HepG2 (cell line): ENCODE measurements around the gene SNX30. TPM values are rescaled to one million over a fixed set of nuclear protein-coding genes. Genes with fewer than 3 reads are reported as not detected.
A peak's percentile ranks its signal among the peaks of the same experiment; 100 is the strongest.

ENCODE experiments used
- ARNT ChIP-seq: fragments of 450-650 bp; IDR thresholded peaks from 2 replicates; pipeline ENCODE4 v1.6.1; 2017
- ATF1 ChIP-seq: IDR thresholded peaks from 2 replicates; pipeline ENCODE4 v1.6.1; 2016; ENCODE audit warnings: mild to moderate bottlenecking, control low read depth
- CHD2 ChIP-seq: IDR thresholded peaks from 2 replicates; pipeline ENCODE4 v1.6.1; 2011; ENCODE audit warnings: low read depth, low read length, improper control_type of control experiment
- GMEB1 ChIP-seq: sonication (generic); formaldehyde crosslinking; IDR thresholded peaks from 2 replicates; pipeline ENCODE4 v1.5.1; 2020; ENCODE audit warnings: missing genetic modification reagents, mild to moderate bottlenecking, borderline replicate concordance
- PREB ChIP-seq: sonication (generic); formaldehyde crosslinking; IDR thresholded peaks from 2 replicates; pipeline ENCODE4 v1.4.0; 2020; ENCODE audit warnings: missing genetic modification reagents
- SALL2 ChIP-seq: sonication (generic); formaldehyde crosslinking; IDR thresholded peaks from 2 replicates; pipeline ENCODE4 v1.8.1; 2023; ENCODE audit warnings: mild to moderate bottlenecking, missing genetic modification reagents, inconsistent platforms
- TEAD3 ChIP-seq: optimal IDR thresholded peaks from 2 replicates; pipeline ENCODE3; 2016; ENCODE audit warnings: borderline replicate concordance
- ZNF138 ChIP-seq: sonication (generic); formaldehyde crosslinking; IDR thresholded peaks from 2 replicates; pipeline ENCODE4 v1.5.0; 2020; ENCODE audit warnings: mild to moderate bottlenecking, low read depth, missing genetic modification reagents
- ZNF558 ChIP-seq: sonication (generic); formaldehyde crosslinking; IDR thresholded peaks from 2 replicates; pipeline ENCODE4 v1.9.0; 2022; ENCODE audit warnings: mild to moderate bottlenecking, missing genetic modification reagents, borderline replicate concordance
- polyA plus RNA-seq, 8 experiments: library from polyadenylated mRNA; depleted of rRNA in 3 of 8; stranded (reverse) in 7 of 8; unstranded in 1 of 8; fragments of >200 nt; fragmentation: Illumina TruSeq in 4 of 8; extraction: Trizol in 4 of 8; gene quantifications; 2 replicates each; pipeline versions ENCODE4 v1.2.1 to v1.2.3, GENCODE V29; 2011 to 2016; ENCODE audit warnings: low read depth in 4 of 8, missing spikeins in 1 of 8, mixed read lengths in 1 of 8; ENCODE audit not compliant: insufficient read depth in 1 of 8
- total RNA-seq, 5 experiments: library from RNA; depleted of rRNA; stranded (reverse); fragments of >200 nt; fragmentation: Illumina TruSeq; extraction: Trizol; gene quantifications; 2 replicates each; pipeline ENCODE4 v1.2.3, GENCODE V29; 2016; ENCODE audit warnings: low read depth in 1 of 5
- TF ChIP-seq, protein P1 (sequence below): sonication (generic); formaldehyde crosslinking; IDR thresholded peaks from 2 replicates; pipeline ENCODE4 v1.4.0; 2020; ENCODE audit warnings: missing genetic modification reagents, borderline replicate concordance
- TF ChIP-seq, protein P2 (sequence below): sonication (generic); formaldehyde crosslinking; conservative IDR thresholded peaks from 2 replicates; pipeline ENCODE4 v1.4.0; 2020; ENCODE audit warnings: mild to moderate bottlenecking, missing genetic modification reagents, moderate library complexity
- TF ChIP-seq, protein P3 (sequence below): fragments of 450-650 bp; IDR thresholded peaks from 2 replicates; pipeline ENCODE4 v1.6.1; 2017; ENCODE audit warnings: mild to moderate bottlenecking
- TF ChIP-seq, protein P4 (sequence below): sonication (generic); formaldehyde crosslinking; IDR thresholded peaks from 2 replicates; pipeline ENCODE4 v1.5.0; 2020; ENCODE audit warnings: mild to moderate bottlenecking, missing genetic modification reagents

The SNX30 gene
- total and polyA plus RNA-seq, 2 of the 13 experiments (the other 11 are each of a cell fraction or from before 2014, with no cell fraction given), result 4.4 to 12.4 TPM

DNA sequence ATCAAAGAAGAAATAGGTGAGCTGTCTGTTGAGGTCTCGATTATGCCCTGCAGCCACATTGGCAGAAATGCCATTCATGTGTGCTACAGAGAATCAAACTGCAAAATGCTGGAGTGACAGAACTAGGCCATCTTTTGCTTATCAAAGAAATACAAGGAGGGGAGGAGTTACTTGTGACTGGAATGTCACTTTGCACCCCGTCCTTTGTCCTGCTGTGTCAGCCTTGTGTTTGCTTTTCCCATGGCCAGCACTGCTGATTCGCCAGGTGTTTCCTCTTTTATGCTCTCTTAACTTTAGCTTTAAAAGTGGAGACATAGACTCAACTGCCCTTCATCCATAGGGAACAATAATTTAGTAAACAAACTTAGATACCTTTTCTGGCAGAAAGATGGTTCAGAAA is 85.8 kb downstream of the SNX30 start (continued):
- TF ChIP-seq, protein P1, sequence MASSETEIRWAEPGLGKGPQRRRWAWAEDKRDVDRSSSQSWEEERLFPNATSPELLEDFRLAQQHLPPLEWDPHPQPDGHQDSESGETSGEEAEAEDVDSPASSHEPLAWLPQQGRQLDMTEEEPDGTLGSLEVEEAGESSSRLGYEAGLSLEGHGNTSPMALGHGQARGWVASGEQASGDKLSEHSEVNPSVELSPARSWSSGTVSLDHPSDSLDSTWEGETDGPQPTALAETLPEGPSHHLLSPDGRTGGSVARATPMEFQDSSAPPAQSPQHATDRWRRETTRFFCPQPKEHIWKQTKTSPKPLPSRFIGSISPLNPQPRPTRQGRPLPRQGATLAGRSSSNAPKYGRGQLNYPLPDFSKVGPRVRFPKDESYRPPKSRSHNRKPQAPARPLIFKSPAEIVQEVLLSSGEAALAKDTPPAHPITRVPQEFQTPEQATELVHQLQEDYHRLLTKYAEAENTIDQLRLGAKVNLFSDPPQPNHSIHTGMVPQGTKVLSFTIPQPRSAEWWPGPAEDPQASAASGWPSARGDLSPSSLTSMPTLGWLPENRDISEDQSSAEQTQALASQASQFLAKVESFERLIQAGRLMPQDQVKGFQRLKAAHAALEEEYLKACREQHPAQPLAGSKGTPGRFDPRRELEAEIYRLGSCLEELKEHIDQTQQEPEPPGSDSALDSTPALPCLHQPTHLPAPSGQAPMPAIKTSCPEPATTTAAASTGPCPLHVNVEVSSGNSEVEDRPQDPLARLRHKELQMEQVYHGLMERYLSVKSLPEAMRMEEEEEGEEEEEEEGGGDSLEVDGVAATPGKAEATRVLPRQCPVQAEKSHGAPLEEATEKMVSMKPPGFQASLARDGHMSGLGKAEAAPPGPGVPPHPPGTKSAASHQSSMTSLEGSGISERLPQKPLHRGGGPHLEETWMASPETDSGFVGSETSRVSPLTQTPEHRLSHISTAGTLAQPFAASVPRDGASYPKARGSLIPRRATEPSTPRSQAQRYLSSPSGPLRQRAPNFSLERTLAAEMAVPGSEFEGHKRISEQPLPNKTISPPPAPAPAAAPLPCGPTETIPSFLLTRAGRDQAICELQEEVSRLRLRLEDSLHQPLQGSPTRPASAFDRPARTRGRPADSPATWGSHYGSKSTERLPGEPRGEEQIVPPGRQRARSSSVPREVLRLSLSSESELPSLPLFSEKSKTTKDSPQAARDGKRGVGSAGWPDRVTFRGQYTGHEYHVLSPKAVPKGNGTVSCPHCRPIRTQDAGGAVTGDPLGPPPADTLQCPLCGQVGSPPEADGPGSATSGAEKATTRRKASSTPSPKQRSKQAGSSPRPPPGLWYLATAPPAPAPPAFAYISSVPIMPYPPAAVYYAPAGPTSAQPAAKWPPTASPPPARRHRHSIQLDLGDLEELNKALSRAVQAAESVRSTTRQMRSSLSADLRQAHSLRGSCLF (CRISPR knock-in tag), result no peak
- no peak for TF ChIP-seq GMEB1 (CRISPR knock-in tag)
- no peak for TF ChIP-seq ZNF558
- TF ChIP-seq, protein P2, sequence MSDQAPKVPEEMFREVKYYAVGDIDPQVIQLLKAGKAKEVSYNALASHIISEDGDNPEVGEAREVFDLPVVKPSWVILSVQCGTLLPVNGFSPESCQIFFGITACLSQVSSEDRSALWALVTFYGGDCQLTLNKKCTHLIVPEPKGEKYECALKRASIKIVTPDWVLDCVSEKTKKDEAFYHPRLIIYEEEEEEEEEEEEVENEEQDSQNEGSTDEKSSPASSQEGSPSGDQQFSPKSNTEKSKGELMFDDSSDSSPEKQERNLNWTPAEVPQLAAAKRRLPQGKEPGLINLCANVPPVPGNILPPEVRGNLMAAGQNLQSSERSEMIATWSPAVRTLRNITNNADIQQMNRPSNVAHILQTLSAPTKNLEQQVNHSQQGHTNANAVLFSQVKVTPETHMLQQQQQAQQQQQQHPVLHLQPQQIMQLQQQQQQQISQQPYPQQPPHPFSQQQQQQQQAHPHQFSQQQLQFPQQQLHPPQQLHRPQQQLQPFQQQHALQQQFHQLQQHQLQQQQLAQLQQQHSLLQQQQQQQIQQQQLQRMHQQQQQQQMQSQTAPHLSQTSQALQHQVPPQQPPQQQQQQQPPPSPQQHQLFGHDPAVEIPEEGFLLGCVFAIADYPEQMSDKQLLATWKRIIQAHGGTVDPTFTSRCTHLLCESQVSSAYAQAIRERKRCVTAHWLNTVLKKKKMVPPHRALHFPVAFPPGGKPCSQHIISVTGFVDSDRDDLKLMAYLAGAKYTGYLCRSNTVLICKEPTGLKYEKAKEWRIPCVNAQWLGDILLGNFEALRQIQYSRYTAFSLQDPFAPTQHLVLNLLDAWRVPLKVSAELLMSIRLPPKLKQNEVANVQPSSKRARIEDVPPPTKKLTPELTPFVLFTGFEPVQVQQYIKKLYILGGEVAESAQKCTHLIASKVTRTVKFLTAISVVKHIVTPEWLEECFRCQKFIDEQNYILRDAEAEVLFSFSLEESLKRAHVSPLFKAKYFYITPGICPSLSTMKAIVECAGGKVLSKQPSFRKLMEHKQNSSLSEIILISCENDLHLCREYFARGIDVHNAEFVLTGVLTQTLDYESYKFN (CRISPR knock-in tag), result peak; percentile 75; the same call in 1 of the 2 replicates
- TF ChIP-seq ZNF138 (CRISPR knock-in tag), result no peak
- TF ChIP-seq TEAD3 (CRISPR knock-in tag), result peak; percentile 87
- no peak for TF ChIP-seq PREB
- no peak for TF ChIP-seq SALL2 (CRISPR knock-in tag)
- no peak for TF ChIP-seq ARNT
- TF ChIP-seq, protein P3, sequence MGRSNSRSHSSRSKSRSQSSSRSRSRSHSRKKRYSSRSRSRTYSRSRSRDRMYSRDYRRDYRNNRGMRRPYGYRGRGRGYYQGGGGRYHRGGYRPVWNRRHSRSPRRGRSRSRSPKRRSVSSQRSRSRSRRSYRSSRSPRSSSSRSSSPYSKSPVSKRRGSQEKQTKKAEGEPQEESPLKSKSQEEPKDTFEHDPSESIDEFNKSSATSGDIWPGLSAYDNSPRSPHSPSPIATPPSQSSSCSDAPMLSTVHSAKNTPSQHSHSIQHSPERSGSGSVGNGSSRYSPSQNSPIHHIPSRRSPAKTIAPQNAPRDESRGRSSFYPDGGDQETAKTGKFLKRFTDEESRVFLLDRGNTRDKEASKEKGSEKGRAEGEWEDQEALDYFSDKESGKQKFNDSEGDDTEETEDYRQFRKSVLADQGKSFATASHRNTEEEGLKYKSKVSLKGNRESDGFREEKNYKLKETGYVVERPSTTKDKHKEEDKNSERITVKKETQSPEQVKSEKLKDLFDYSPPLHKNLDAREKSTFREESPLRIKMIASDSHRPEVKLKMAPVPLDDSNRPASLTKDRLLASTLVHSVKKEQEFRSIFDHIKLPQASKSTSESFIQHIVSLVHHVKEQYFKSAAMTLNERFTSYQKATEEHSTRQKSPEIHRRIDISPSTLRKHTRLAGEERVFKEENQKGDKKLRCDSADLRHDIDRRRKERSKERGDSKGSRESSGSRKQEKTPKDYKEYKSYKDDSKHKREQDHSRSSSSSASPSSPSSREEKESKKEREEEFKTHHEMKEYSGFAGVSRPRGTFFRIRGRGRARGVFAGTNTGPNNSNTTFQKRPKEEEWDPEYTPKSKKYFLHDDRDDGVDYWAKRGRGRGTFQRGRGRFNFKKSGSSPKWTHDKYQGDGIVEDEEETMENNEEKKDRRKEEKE, result no peak
- TF ChIP-seq, protein P4, sequence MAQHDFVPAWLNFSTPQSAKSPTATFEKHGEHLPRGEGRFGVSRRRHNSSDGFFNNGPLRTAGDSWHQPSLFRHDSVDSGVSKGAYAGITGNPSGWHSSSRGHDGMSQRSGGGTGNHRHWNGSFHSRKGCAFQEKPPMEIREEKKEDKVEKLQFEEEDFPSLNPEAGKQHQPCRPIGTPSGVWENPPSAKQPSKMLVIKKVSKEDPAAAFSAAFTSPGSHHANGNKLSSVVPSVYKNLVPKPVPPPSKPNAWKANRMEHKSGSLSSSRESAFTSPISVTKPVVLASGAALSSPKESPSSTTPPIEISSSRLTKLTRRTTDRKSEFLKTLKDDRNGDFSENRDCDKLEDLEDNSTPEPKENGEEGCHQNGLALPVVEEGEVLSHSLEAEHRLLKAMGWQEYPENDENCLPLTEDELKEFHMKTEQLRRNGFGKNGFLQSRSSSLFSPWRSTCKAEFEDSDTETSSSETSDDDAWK, result no peak
- TF ChIP-seq CHD2, result no peak
- TF ChIP-seq ATF1, result no peak
